Renal pelvis (tissue), 4 donors: ENCODE data around the gene ITPKC. TPM values are rescaled to one million over a fixed set of nuclear protein-coding genes. Genes with fewer than 3 reads are reported as not detected.

Source experiments
- DNase-seq: peaks from one replicate; pipeline ENCODE4 v3.0.0-alpha.2; 2013
- polyA plus RNA-seq, 3 donors: library from polyadenylated mRNA; unstranded; fragments of 120-200 nt; gene quantifications; one replicate each; pipeline ENCODE4 v1.2.1, GENCODE V29; 2013; ENCODE audit not compliant: insufficient read length in 3 of 3

Gene ITPKC
- polyA plus RNA-seq, 3 donors, result 14.8 to 16.9 (median 16.8) TPM

GRCh38 chr19:40786060-40787037 lies 69.4 kb downstream of the ITPKC start:
- no peak for DNase-seq

Other genes starting within 250 kb of the ITPKC start
- gene SHKBP1, start 140.2 kb upstream of the ITPKC start, polyA plus RNA-seq, result 10 to 100 TPM; 47.9 to 60.1 (median 57.9) TPM
- 100 to 1,000 TPM; 225 to 341 (median 273) TPM for gene LTBP4, start 115.7 kb upstream of the ITPKC start, polyA plus RNA-seq
- gene NUMBL, start 26.5 kb upstream of the ITPKC start, polyA plus RNA-seq, result 10 to 100 TPM; 15.0 to 16.5 (median 16.4) TPM
- 10 to 100 TPM; 39.0 to 52.7 (median 49.0) TPM for gene COQ8B, start 226 bp upstream of the ITPKC start, polyA plus RNA-seq
- 10 to 100 TPM; 16.9 to 19.7 (median 18.8) TPM for gene ACTMAP, start 33.4 kb downstream of the ITPKC start, polyA plus RNA-seq
- 100 to 1,000 TPM; 112 to 138 (median 130) TPM for gene SNRPA, start 34.1 kb downstream of the ITPKC start, polyA plus RNA-seq
- gene MIA, start 58.4 kb downstream of the ITPKC start, polyA plus RNA-seq, result 1 to 10 TPM in 2 of 3 donors, under 1 TPM in 1; 0.30 to 5.0 (median 2.5) TPM
- 10 to 100 TPM in 2 of 3 donors, 1 to 10 TPM in 1; 9.8 to 11.1 (median 10.6) TPM for gene RAB4B, start 61.1 kb downstream of the ITPKC start, polyA plus RNA-seq
- gene EGLN2, start 82.1 kb downstream of the ITPKC start, polyA plus RNA-seq, result 10 to 100 TPM; 72.6 to 85.6 (median 84.7) TPM
- under 1 TPM in 2 of 3 donors, not detected in 1; 0.14 to 0.57 TPM for gene CYP2A6, start 133.3 kb downstream of the ITPKC start, polyA plus RNA-seq
- under 1 TPM; 0.09 to 0.29 (median 0.27) TPM for gene CYP2A7, start 165.1 kb downstream of the ITPKC start, polyA plus RNA-seq